ENCODE results near the gene PAQR9.

The PAQR9 gene

DNA sequence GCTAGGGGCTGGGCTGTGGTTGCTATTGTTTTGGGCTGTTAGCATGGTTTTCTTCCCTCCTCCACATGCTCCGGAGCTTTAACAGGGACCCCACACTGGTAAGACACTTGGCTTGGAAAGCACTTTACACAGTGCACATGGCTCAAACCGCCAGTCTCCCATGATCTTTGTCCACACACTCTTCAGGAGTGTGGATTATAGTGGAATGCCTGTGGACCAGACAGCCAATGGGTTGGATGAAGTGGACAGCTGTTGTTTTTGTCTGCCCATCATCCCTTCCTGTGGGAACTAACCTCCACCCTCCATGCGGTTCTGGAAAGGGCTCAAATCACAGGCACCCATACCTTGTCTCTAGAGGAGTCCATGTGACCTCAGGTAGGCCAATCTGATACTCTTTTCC, 10.0 kb downstream of the PAQR9 start:
- Mint-ChIP-seq H3K4me1 (ENCODE audit: low read depth in 2 of 2) (no peaks in the 10 kb centered on the region), H3K36me3 (ENCODE audit: insufficient read depth) (no peaks in the 10 kb centered on the region), H3K27me3 (peaks cover 54 to 73% of the 10 kb centered on the region in 2 donors), H3K9me3 (no peaks in the 10 kb centered on the region), H3K27ac (no peak overlapping the region), H3K4me3 (no peak overlapping the region)
- ATAC-seq (replicated peaks): no peak
- no peak for DNase-seq

DNA sequence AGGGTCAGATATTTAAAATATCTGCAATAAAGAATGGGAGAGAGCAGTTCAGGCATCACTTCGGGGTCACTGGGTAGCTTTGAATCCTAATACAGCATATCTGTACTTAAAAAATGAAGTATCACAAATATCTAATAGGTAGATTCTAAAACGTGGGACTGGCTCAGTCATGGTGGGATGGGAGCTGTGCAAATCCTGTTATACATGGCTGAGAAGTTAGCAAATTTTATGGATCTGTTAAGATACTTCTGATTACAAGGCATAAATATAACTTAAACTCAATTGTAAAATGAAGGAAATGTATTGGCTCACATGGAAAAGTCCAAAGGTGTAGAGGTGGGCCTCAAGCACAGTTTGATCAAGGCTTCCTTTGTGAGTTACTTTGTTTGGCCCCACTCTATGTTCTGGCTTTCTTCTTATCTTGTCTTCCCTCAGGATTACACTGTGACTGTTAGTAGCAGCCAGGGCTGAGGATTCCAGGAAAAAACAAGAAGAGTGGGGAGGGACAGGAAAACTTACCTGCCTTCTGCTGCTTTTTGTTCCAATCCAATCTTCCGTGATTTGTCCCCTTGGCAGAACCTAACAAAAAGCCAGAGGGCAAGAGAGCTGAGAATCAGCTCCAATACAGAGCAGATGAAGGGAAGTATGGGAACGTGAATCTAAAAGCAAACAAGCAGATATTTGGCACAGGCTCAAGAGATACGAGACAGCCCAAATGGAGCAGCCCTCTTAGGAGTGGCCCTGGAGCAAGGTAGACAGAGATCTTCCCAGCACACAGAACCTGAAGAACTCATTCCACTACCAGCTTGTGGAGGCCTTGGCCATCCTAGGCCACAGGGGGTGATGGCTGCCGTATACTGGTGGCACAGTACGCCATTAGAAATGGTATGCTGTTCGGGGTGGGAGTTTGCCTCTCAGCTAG, 10.9 kb downstream of the PAQR9 start:
- Mint-ChIP-seq H3K9me3 (no peaks in the 10 kb centered on the region), H3K4me1 (ENCODE audit: low read depth in 2 of 2) (no peaks in the 10 kb centered on the region), H3K27me3 (peaks cover 54 to 71% of the 10 kb centered on the region in 2 donors), H3K36me3 (ENCODE audit: insufficient read depth) (no peaks in the 10 kb centered on the region), H3K27ac (no peak overlapping the region), H3K4me3 (no peak overlapping the region)
- ATAC-seq (replicated peaks) (no peak), DNase-seq (no peak)

DNA sequence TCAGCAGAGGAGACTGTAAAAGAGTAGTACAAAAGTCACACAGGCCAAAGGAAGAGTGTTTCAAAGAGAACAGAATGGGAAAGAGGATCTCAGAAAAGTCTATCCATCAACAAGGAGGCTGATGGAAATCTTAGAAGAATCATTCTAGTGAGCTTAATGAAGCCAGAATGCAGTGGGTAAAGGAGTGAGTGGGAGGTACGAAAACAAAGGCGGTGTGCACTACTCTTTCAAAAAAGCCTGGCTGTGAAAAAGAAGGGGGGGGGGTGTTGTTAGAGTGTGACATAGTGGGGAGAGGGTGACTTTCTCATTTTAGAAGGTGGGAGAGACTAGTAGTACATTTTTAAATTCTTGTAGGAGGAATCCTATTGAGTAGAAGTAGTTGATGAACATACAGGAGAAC, 11.7 kb downstream of the PAQR9 start:
- Mint-ChIP-seq H3K36me3 (ENCODE audit: insufficient read depth) (no peaks in the 10 kb centered on the region), H3K9me3 (no peaks in the 10 kb centered on the region), H3K27me3 (peaks cover 52 to 71% of the 10 kb centered on the region in 2 donors), H3K4me1 (ENCODE audit: low read depth in 2 of 2) (peaks cover 0 to 3% of the 10 kb centered on the region in 2 donors), H3K4me3 (no peak overlapping the region), H3K27ac (no peak overlapping the region)
- ATAC-seq (replicated peaks) (no peak), DNase-seq (no peak)

- ATAC-seq (replicated peaks) (no peak), DNase-seq (no peak)
- H3K27ac Mint-ChIP-seq: no peak overlapping the region
- no peak overlapping the region for H3K4me3 Mint-ChIP-seq
- H3K4me1 Mint-ChIP-seq (ENCODE audit: low read depth in 2 of 2): peaks cover 0 to 4% of the 10 kb centered on the region in 2 donors
- H3K9me3 Mint-ChIP-seq: no peaks in the 10 kb centered on the region
- H3K27me3 Mint-ChIP-seq: peaks cover 53 to 70% of the 10 kb centered on the region in 2 donors
- no peaks in the 10 kb centered on the region for H3K36me3 Mint-ChIP-seq (ENCODE audit: insufficient read depth)
Observed at GRCh38 chr3:142950972-142951371, 12.5 kb downstream of the PAQR9 start.

DNA sequence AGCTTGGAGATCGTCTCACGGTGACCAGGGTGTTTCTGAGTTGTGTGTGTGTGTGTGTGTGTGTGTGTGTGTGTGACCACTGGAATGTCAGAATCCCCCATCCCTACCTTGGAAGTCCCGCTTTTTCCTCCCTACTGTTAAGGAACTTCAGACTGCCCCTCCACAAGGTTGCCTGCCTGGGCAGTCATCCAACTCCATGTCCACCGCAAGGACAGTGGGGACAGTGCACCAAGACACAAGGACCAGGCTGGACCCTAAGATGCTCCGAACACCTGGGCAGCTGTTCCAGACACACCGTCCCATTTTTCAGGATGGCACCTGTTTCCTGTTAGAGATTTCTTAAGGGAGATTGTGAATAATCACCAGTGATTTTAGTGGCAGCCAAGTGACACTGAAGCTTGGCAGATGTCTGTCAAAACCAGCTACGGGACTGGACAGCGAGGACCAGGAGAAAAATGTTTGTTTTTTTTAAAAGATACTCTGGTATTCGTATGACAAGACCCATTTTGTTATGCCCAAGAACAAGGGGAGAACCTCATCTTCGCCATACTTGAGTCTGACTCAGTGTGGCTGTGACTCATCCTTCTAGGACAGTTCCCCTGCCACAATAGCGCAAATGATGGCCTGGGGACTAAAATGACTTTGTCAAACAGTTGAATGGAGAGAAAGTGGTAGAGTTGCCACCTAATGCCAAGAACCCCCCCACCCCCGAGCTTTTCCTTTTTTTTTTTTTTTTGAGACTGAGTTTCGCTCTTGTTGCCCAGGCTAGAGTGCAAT, 15.5 kb downstream of the PAQR9 start:
- H3K4me3 Mint-ChIP-seq: peak overlapping the region in 1 of 2 donors; percentile 41
- H3K4me1 Mint-ChIP-seq (ENCODE audit: low read depth in 2 of 2): peaks cover 10 to 15% of the 10 kb centered on the region in 2 donors
- H3K27ac Mint-ChIP-seq: no peak overlapping the region
- DNase-seq: no peak
- no peaks in the 10 kb centered on the region for H3K9me3 Mint-ChIP-seq
- no peak for ATAC-seq (replicated peaks)
- H3K27me3 Mint-ChIP-seq: peaks cover 36 to 51% of the 10 kb centered on the region in 2 donors
- peaks cover 3% of the 10 kb centered on the region for H3K36me3 Mint-ChIP-seq (ENCODE audit: insufficient read depth)

GRCh38 chr3:142947352-142947751, 16.1 kb downstream of the PAQR9 start:
- Mint-ChIP-seq H3K27me3 (peaks cover 34 to 45% of the 10 kb centered on the region in 2 donors), H3K27ac (no peak overlapping the region), H3K4me1 (ENCODE audit: low read depth in 2 of 2) (peaks cover 10 to 15% of the 10 kb centered on the region in 2 donors), H3K9me3 (no peaks in the 10 kb centered on the region), H3K36me3 (ENCODE audit: insufficient read depth) (peaks cover 3% of the 10 kb centered on the region), H3K4me3 (peak overlapping the region in 1 of 2 donors; percentile 41)
- DNase-seq (no peak), ATAC-seq (replicated peaks) (no peak)

DNA sequence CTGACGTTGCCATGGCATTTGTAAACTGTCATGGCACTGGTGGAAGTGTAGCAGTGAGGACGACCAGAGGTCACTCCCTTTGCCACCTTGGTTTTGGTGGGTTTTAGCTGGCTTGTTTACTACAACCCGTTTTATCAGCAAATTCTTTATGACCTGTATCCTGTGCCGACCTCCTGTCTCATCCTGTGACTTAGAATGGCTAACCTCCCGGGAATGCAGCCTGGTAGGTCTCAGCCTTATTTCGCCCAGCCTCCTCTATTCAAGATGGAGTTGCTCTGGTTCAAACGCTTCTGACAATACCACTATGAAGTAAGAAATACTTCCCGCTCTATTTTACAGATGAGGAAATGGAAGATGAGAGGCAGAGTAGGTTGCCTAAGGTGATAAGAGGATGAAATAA, 16.6 kb downstream of the PAQR9 start:
- Mint-ChIP-seq H3K27ac (no peak overlapping the region), H3K9me3 (no peaks in the 10 kb centered on the region), H3K4me3 (peak overlapping the region in 1 of 2 donors; percentile 17), H3K36me3 (ENCODE audit: insufficient read depth) (peaks cover 3% of the 10 kb centered on the region), H3K4me1 (ENCODE audit: low read depth in 2 of 2) (peaks cover 10 to 15% of the 10 kb centered on the region in 2 donors), H3K27me3 (peaks cover 32 to 40% of the 10 kb centered on the region in 2 donors)
- ATAC-seq (replicated peaks): no peak
- DNase-seq: no peak

DNA sequence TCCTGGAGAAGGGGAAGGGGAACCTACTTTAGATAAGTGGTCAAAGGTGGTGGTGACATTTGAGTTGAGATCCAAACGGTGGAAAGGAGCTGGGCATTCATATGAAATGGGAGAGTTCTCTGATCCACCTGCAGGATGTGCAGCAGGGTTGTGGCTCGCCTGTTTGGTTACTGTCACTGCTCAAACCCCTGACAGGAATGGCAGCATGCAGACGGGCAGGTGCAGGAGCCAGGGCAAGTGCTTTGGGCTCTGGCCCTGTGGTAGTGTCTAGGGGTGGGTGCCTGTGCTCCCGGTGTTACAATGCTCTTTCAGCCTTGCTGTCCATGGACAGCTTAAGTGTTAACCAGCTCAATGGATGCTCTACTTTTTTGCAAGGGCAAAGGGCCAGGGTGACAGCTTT, 18.5 kb downstream of the PAQR9 start:
- DNase-seq (no peak), ATAC-seq (replicated peaks) (no peak)
- Mint-ChIP-seq H3K27me3 (peaks cover 17 to 24% of the 10 kb centered on the region in 2 donors), H3K27ac (peak overlapping the region; percentile 86 to 91), H3K4me1 (ENCODE audit: low read depth in 2 of 2) (peaks cover 10 to 15% of the 10 kb centered on the region in 2 donors), H3K36me3 (ENCODE audit: insufficient read depth) (peaks cover 3% of the 10 kb centered on the region), H3K4me3 (peak overlapping the region; percentile 69 to 78), H3K9me3 (no peaks in the 10 kb centered on the region)

DNA sequence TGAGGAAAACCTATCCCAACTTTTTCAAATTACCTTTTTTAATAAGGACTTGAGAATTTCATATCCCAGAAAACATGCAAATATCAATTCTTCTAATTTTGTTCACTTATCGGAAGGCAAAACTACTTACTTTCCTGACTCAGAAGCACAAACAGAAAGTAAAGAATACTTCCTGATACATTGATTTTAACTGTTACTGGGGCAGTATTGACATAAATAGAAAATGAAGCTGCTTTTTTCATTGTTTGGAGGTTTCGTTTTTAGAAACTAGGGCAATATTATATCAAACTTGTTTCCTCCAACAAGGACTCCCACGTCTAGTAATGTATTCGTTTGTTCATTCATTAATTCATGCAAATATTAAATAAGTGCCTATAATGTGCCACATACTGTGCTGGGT, 19.1 kb downstream of the PAQR9 start:
- peak overlapping the region; percentile 69 to 78 for H3K4me3 Mint-ChIP-seq
- peaks cover 10 to 15% of the 10 kb centered on the region in 2 donors for H3K4me1 Mint-ChIP-seq (ENCODE audit: low read depth in 2 of 2)
- peaks cover 13 to 21% of the 10 kb centered on the region in 2 donors for H3K27me3 Mint-ChIP-seq
- peaks cover 3% of the 10 kb centered on the region for H3K36me3 Mint-ChIP-seq (ENCODE audit: insufficient read depth)
- ATAC-seq (replicated peaks): peak; percentile 45
- no peaks in the 10 kb centered on the region for H3K9me3 Mint-ChIP-seq
- H3K27ac Mint-ChIP-seq: peak overlapping the region; percentile 86 to 91
- no peak for DNase-seq

DNA sequence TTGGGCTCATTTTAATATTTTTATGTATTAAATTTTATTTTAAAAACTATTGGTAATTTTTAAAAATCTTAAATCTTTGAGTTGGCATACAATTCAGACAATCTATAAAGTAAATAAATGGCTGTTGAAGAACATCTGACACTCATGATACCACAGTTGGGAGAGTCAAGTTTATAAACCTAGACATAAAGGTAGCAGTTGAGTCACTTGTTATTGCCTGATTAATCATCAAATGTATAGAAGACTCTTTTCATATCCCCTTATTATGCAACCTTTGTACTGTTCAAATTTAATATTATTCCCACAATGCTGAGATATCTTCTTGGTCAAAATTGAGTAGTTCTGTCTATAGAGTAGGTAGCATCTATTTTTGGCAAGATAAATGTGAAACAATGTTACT, 19.6 kb downstream of the PAQR9 start:
- Mint-ChIP-seq H3K36me3 (ENCODE audit: insufficient read depth) (peaks cover 3% of the 10 kb centered on the region), H3K27me3 (peaks cover 11 to 21% of the 10 kb centered on the region in 2 donors)

GRCh38 chr3:142943349-142943748, 20.1 kb downstream of the PAQR9 start:
- Mint-ChIP-seq H3K9me3 (no peaks in the 10 kb centered on the region), H3K4me3 (no peak overlapping the region), H3K27me3 (peaks cover 8 to 21% of the 10 kb centered on the region in 2 donors), H3K4me1 (ENCODE audit: low read depth in 2 of 2) (peaks cover 10 to 15% of the 10 kb centered on the region in 2 donors), H3K36me3 (ENCODE audit: insufficient read depth) (peaks cover 3% of the 10 kb centered on the region), H3K27ac (no peak overlapping the region)
- no peak for ATAC-seq (replicated peaks)
- DNase-seq: no peak

More for the DNA sequence above, 19.6 kb downstream of the PAQR9 start:
- Mint-ChIP-seq H3K27ac (peak overlapping the region; percentile 86 to 91), H3K9me3 (no peaks in the 10 kb centered on the region), H3K4me1 (ENCODE audit: low read depth in 2 of 2) (peaks cover 10 to 15% of the 10 kb centered on the region in 2 donors), H3K4me3 (peak overlapping the region; percentile 69 to 78)
- ATAC-seq (replicated peaks): no peak
- DNase-seq: no peak

DNA sequence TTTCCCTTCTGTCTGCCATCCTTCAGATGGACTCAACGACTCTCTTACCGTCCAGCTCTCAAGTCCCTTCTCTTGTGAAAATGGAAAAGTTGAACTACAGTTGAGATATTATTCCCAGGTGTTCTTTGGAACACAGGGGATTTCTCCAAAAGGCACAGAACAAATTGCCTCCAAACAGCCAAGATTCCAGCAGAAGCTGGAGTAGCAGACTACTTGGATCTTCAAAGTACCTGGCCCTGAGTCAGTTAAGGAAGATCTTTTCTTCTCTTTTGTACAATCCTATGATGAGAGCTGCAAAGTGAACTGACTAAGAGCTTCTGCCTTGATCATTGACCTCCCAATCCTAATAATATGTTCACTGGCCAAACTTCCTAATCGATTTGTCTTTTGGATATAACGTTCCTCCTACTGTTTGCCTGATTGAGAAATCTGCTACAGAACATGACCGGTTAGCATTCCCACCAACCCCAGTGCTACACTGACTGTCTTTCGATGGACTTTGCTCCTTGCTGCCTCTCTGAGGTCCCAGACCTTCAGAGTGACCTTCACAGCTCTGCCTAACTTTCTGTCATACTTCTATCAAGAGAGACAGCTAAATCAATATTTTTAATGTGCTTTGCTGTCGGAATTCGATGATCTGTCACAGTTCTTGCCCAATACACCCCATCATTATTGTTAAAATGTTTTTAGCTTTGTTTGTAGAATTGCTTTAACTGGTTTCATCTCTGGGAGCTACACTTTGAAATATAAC, 21.9 kb downstream of the PAQR9 start:
- no peaks in the 10 kb centered on the region for H3K9me3 Mint-ChIP-seq
- DNase-seq (no peak), ATAC-seq (replicated peaks) (no peak)
- peaks cover 3% of the 10 kb centered on the region for H3K36me3 Mint-ChIP-seq (ENCODE audit: insufficient read depth)
- H3K27ac Mint-ChIP-seq: no peak overlapping the region
- H3K27me3 Mint-ChIP-seq: peaks cover 5% of the 10 kb centered on the region in 2 donors
- peaks cover 10 to 12% of the 10 kb centered on the region in 2 donors for H3K4me1 Mint-ChIP-seq (ENCODE audit: low read depth in 2 of 2)
- H3K4me3 Mint-ChIP-seq: no peak overlapping the region

DNA sequence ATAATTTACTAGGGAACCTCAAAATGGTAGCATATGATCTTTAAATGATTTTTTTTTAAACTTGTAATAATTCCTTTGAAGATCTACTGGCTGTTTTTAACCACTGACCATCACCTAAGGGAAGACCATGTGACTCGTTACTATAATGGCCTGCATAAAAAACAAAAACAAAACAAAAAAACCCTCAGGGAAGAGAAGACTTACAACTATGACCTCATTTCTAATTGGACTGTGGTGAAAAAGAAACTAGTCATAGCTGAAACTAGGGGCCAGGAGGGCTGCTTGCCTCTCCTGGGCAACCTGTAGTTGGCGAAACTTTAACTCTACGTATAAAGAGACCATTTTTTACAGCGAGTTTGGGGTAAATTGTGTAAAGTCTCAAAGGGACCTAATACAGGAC, 23.0 kb downstream of the PAQR9 start:
- Mint-ChIP-seq H3K4me1 (ENCODE audit: low read depth in 2 of 2) (peaks cover 10 to 12% of the 10 kb centered on the region in 2 donors), H3K9me3 (no peaks in the 10 kb centered on the region), H3K4me3 (no peak overlapping the region), H3K36me3 (ENCODE audit: insufficient read depth) (peaks cover 3% of the 10 kb centered on the region), H3K27ac (no peak overlapping the region), H3K27me3 (peaks cover 9 to 12% of the 10 kb centered on the region in 2 donors)
- no peak for DNase-seq
- no peak for ATAC-seq (replicated peaks)
